HepG2 (cell line): Measurements from ENCODE around the gene ACOX3. TPM values are rescaled to one million over a fixed set of nuclear protein-coding genes. Genes with fewer than 3 reads are reported as not detected.

Experiments
- ATAC-seq: fragments of 200-7000 bp; cut with Tn5 transposase; 3 replicates; pipeline ENCODE4 v1.9.1; 2020; ENCODE audit warnings: mild to moderate bottlenecking, moderate library complexity
- BruUV-seq: library from RNA; stranded (reverse); fragments of 400-500 nt; replicated peaks from 2 replicates; lab custom pipeline; 2021; lab: Mats Ljungman, UMichigan
- CTCF ChIA-PET: fragments of 300-600 bp; formaldehyde crosslinking; extraction: SDS; loops from one replicate; lab custom pipeline; 2021; ENCODE audit warnings: low total read pairs, inconsistent platforms, low intra/inter-chr PET ratio; lab: Yijun Ruan, JAX
- POLR2A ChIA-PET: fragments of 350-600 bp; sonication (Branson Sonifier 250); formaldehyde crosslinking; loops from one replicate; lab custom pipeline; 2020; ENCODE audit warnings: antibody characterized with exemption, inconsistent platforms; lab: Yijun Ruan, JAX
- DNase-seq: peaks from one replicate; pipeline ENCODE4 v3.0.0-alpha.2; 2015; ENCODE audit warnings: low spot score
- FAIRE-seq: peaks from 3 replicates; lab custom pipeline; 2011; peaks lifted over from hg19 to GRCh38; lab: Jason Lieb, UNC
- H2AFZ ChIP-seq: one replicate; pipeline ENCODE4 v1.6.1; 2011; ENCODE audit warnings: low read length, inconsistent platforms
- H3K27ac ChIP-seq: fragments of 300-600 bp; 3 replicates; pipeline ENCODE4 v1.8.0; 2011; ENCODE audit warnings: mixed run types, mild to moderate bottlenecking, mixed read lengths, low read length, inconsistent platforms; ENCODE audit not compliant: insufficient read depth; ENCODE audit errors: extremely low read length
- H3K27me3 ChIP-seq, 2 experiments: fragments of 200-600 bp in 1 of 2; 2 replicates in 1 of 2; 3 replicates in 1 of 2; pipeline versions ENCODE4 v1.6.0 to v1.8.0; 2011; ENCODE audit warnings: low read length in 2 of 2, mild to moderate bottlenecking in 2 of 2, moderate library complexity in 2 of 2, inconsistent platforms in 1 of 2; ENCODE audit not compliant: insufficient read depth in 2 of 2, control insufficient read depth in 1 of 2
- H3K36me3 ChIP-seq, 2 experiments: fragments of 200-600 bp in 1 of 2; replicated peaks in 1 of 2; 2 replicates in 1 of 2; 3 replicates in 1 of 2; pipeline versions ENCODE4 v1.5.1 to v1.8.0; 2011; ENCODE audit warnings: low read length in 2 of 2, inconsistent platforms in 1 of 2; ENCODE audit not compliant: insufficient read depth in 2 of 2, control insufficient read depth in 1 of 2
- H3K4me1 ChIP-seq: 2 replicates; pipeline ENCODE4 v1.5.1; 2012; ENCODE audit warnings: low read length, inconsistent platforms; ENCODE audit not compliant: insufficient read depth
- H3K4me2 ChIP-seq: 2 replicates; pipeline ENCODE4 v1.6.0; 2011; ENCODE audit warnings: low read depth, low read length, inconsistent platforms
- H3K4me3 ChIP-seq, 3 experiments: fragments of 200-600 bp in 1 of 3; sonication (generic), shearing (Covaris generic) in 1 of 3; replicated peaks in 1 of 3; 2 replicates each; pipeline ENCODE4 v1.5.1; 2011 to 2016; ENCODE audit warnings: low read length in 3 of 3, inconsistent platforms in 2 of 3, low read depth in 2 of 3, mild to moderate bottlenecking in 2 of 3, control low read depth in 1 of 3, mixed read lengths in 1 of 3; ENCODE audit not compliant: insufficient read depth in 1 of 3
- H3K79me2 ChIP-seq: one replicate; pipeline ENCODE4 v1.6.1; 2011; ENCODE audit warnings: low read length, inconsistent platforms; ENCODE audit not compliant: insufficient read depth
- H3K9ac ChIP-seq: 2 replicates; pipeline ENCODE4 v1.6.0; 2011; ENCODE audit warnings: mild to moderate bottlenecking, low read depth, low read length, inconsistent platforms; ENCODE audit not compliant: insufficient read depth
- H3K9me3 ChIP-seq: 2 replicates; pipeline ENCODE4 v1.5.1; 2012; ENCODE audit warnings: mild to moderate bottlenecking, low read length
- H4K20me1 ChIP-seq: 2 replicates; pipeline ENCODE4 v1.6.0; 2011; ENCODE audit warnings: inconsistent platforms, mild to moderate bottlenecking, low read length, moderate library complexity; ENCODE audit not compliant: insufficient read depth
- BRCA1 ChIP-seq: sonication (generic); formaldehyde crosslinking; IDR thresholded peaks from 2 replicates; pipeline ENCODE4 v1.4.0; 2020; ENCODE audit warnings: missing genetic modification reagents
- CERS6 ChIP-seq: sonication (generic); formaldehyde crosslinking; IDR thresholded peaks from 2 replicates; pipeline ENCODE4 v1.5.0; 2020; ENCODE audit warnings: missing genetic modification reagents
- DNMT3B ChIP-seq: conservative IDR thresholded peaks from 2 replicates; pipeline ENCODE4 v1.6.1; 2016; ENCODE audit warnings: missing biosample characterization, control low read depth
- ESRRA ChIP-seq: sonication (generic); formaldehyde crosslinking; IDR thresholded peaks from 2 replicates; pipeline ENCODE4 v1.5.1; 2020; ENCODE audit warnings: mild to moderate bottlenecking, low read depth, missing genetic modification reagents
- GATAD2A ChIP-seq: IDR thresholded peaks from 2 replicates; pipeline ENCODE4 v1.6.1; 2016
- HNRNPUL1 ChIP-seq: fragments of 200-400 bp; formaldehyde crosslinking; IDR thresholded peaks from 2 replicates; pipeline ENCODE4 v1.6.1; 2017; ENCODE audit warnings: low read depth, mild to moderate bottlenecking, low read length, moderate library complexity
- NFE2 ChIP-seq: sonication (generic); formaldehyde crosslinking; IDR thresholded peaks from 2 replicates; pipeline ENCODE4 v1.4.0; 2020; ENCODE audit warnings: missing genetic modification reagents
- NONO ChIP-seq, 2 experiments: fragments of 450-650 bp in 1 of 2; sonication (generic) in 1 of 2; formaldehyde crosslinking in 1 of 2; IDR thresholded peaks in 1 of 2; conservative IDR thresholded peaks in 1 of 2; 2 replicates each; pipeline versions ENCODE4 v1.6.1 to v1.8.0; 2017 to 2022; ENCODE audit warnings: mild to moderate bottlenecking in 1 of 2, missing genetic modification reagents in 1 of 2, moderate library complexity in 1 of 2
- ONECUT2 ChIP-seq: sonication (generic); formaldehyde crosslinking; IDR thresholded peaks from 2 replicates; pipeline ENCODE4 v1.4.0; 2020; ENCODE audit warnings: missing genetic modification reagents
- RARG ChIP-seq: sonication (generic); formaldehyde crosslinking; IDR thresholded peaks from 2 replicates; pipeline ENCODE4 v1.4.0; 2020; ENCODE audit warnings: low read depth, mild to moderate bottlenecking, missing genetic modification reagents
- RFX1 ChIP-seq: fragments of 450-650 bp; IDR thresholded peaks from 2 replicates; pipeline ENCODE4 v1.6.1; 2017
- SAP130 ChIP-seq: IDR thresholded peaks from 2 replicates; pipeline ENCODE4 v1.6.1; 2016; ENCODE audit warnings: low read depth
- SNAPC2 ChIP-seq: sonication (generic); formaldehyde crosslinking; IDR thresholded peaks from 2 replicates; pipeline ENCODE4 v1.8.1; 2022; ENCODE audit warnings: mild to moderate bottlenecking, missing genetic modification reagents
- ZBTB34 ChIP-seq: sonication (generic); formaldehyde crosslinking; IDR thresholded peaks from 2 replicates; pipeline ENCODE4 v1.8.0; 2022; ENCODE audit warnings: mild to moderate bottlenecking, missing genetic modification reagents
- ZFP82 ChIP-seq: sonication (generic); formaldehyde crosslinking; IDR thresholded peaks from 2 replicates; pipeline ENCODE4 v1.5.1; 2020; ENCODE audit warnings: mild to moderate bottlenecking, missing genetic modification reagents, borderline replicate concordance
- ZFY ChIP-seq: sonication (generic); formaldehyde crosslinking; IDR thresholded peaks from 2 replicates; pipeline ENCODE4 v1.4.0; 2020; ENCODE audit warnings: missing genetic modification reagents
- ZNF451 ChIP-seq: sonication (generic); formaldehyde crosslinking; IDR thresholded peaks from 2 replicates; pipeline ENCODE4 v1.5.0; 2020; ENCODE audit warnings: mild to moderate bottlenecking, missing genetic modification reagents
- ZNF614 ChIP-seq: IDR thresholded peaks from 2 replicates; pipeline ENCODE4 v1.6.1; 2018; ENCODE audit warnings: missing biosample characterization, missing genetic modification reagents, inconsistent platforms, borderline replicate concordance
- WGBS: methylation state at CpG from one replicate; pipeline ENCODE4 v1.1.6; 2017; ENCODE audit warnings: low lambda C conversion rate; 5-methylcytosine and 5-hydroxymethylcytosine counted together
- in situ Hi-C: cut with HindIII; loops from 2 replicates; pipeline ENCODE4 v1.10.0; 2017; ENCODE audit warnings: low pct_unique_long_range_greater_than_20kb; ENCODE audit not compliant: extremely low pct_ligation_motif_present
- intact Hi-C: fragments of 100-400 bp; cut with micrococcal nuclease; formaldehyde crosslinking; loops from one replicate; pipeline ENCODE4 v1.10.0; 2022; ENCODE audit not compliant: unreplicated experiment
- polyA plus RNA-seq, 8 experiments: library from polyadenylated mRNA; depleted of rRNA in 3 of 8; stranded (reverse) in 7 of 8; unstranded in 1 of 8; fragments of >200 nt; fragmentation: Illumina TruSeq in 4 of 8; extraction: Trizol in 4 of 8; gene quantifications; 2 replicates each; pipeline versions ENCODE4 v1.2.1 to v1.2.3, GENCODE V29; 2011 to 2016; ENCODE audit warnings: low read depth in 4 of 8, missing spikeins in 1 of 8, mixed read lengths in 1 of 8; ENCODE audit not compliant: insufficient read depth in 1 of 8
- total RNA-seq, 5 experiments: library from RNA; depleted of rRNA; stranded (reverse); fragments of >200 nt; fragmentation: Illumina TruSeq; extraction: Trizol; gene quantifications; 2 replicates each; pipeline ENCODE4 v1.2.3, GENCODE V29; 2016; ENCODE audit warnings: low read depth in 1 of 5

ACOX3 gene
- total and polyA plus RNA-seq, 2 of the 13 experiments (the other 11 are each of a cell fraction or from before 2014, with no cell fraction given), result 4.2 to 17.8 TPM

- no peak for DNase-seq
- Histone ChIP-seq H3K79me2 (no peaks in the 10 kb centered on the region), H3K4me1 (no peaks in the 10 kb centered on the region), H3K27ac (no peak overlapping the region), H4K20me1 (no peaks in the 10 kb centered on the region), H3K27me3 (no peaks in the 10 kb centered on the region), H3K36me3 (no peaks in the 10 kb centered on the region), H3K9me3 (no peaks in the 10 kb centered on the region), H3K4me3 (no peak overlapping the region), H3K9ac (no peak overlapping the region), H3K4me2 (no peak overlapping the region), H2AFZ (no peak overlapping the region)
- FAIRE-seq, result no peak
- in situ Hi-C loops, result no loop called here
- intact Hi-C loops, result no loop called here
- TF ChIP-seq ZFY (no peak), NFE2 (CRISPR knock-in tag) (no peak), SAP130 (CRISPR knock-in tag) (no peak), ZNF451 (CRISPR knock-in tag) (no peak), ZFP82 (no peak), ZBTB34 (no peak), RFX1 (no peak), DNMT3B (CRISPR knock-in tag) (no peak), RARG (CRISPR knock-in tag) (no peak), SNAPC2 (CRISPR knock-in tag) (no peak), GATAD2A (CRISPR knock-in tag) (no peak), CERS6 (no peak), ONECUT2 (CRISPR knock-in tag) (no peak), ESRRA (CRISPR knock-in tag) (no peak), BRCA1 (CRISPR knock-in tag) (no peak), NONO (IDR thresholded peaks at IDR 0.05) (no peak), NONO (CRISPR knock-in tag; conservative IDR thresholded peaks at IDR 0.05) (no peak), HNRNPUL1 (no peak), ZNF614 (CRISPR knock-in tag) (no peak)
- WGBS, result 85% methylated on average over 10 of the region's 13 CpGs
- ChIA-PET POLR2A (no interaction called here), CTCF (no interaction called here)
- no TSS peak for BruUV-seq
- ATAC-seq, result no peak
Observed at GRCh38 chr4:8373973-8374545, 66.5 kb downstream of the ACOX3 start.
